GM12878 (cell line): ENCODE data around the gene SPOCD1. TPM values are rescaled to one million over a fixed set of nuclear protein-coding genes. Genes with fewer than 3 reads are reported as not detected.

ENCODE experiments used
- ATAC-seq: fragments of 200-7000 bp; cut with Tn5 transposase; 3 replicates; pipeline ENCODE4 v1.9.1; 2020; ENCODE audit warnings: mild to moderate bottlenecking, moderate library complexity
- BruUV-seq: library from RNA; stranded (reverse); fragments of 400-500 nt; replicated peaks from 2 replicates; lab custom pipeline; 2021; lab: Mats Ljungman, UMichigan
- CTCF ChIA-PET: fragments of 300-600 bp; sonication (Branson Sonifier 250); formaldehyde crosslinking; extraction: SDS; loops from one replicate; lab custom pipeline; 2021; ENCODE audit warnings: inconsistent platforms; lab: Yijun Ruan, JAX
- POLR2A ChIA-PET: fragments of 350-600 bp; formaldehyde crosslinking; extraction: SDS; loops from one replicate; lab custom pipeline; 2021; ENCODE audit warnings: inconsistent platforms; lab: Charles Lee
- RAD21 ChIA-PET: fragments of 300-600 bp; sonication (Branson Sonifier 250); formaldehyde crosslinking; loops from one replicate; lab custom pipeline; 2023; ENCODE audit warnings: antibody characterized with exemption; ENCODE audit not compliant: unreplicated experiment; lab: Charles Lee
- SMC1A ChIA-PET: fragments of 300-600 bp; sonication (Branson Sonifier 250); formaldehyde crosslinking; loops from one replicate; lab custom pipeline; 2023; ENCODE audit not compliant: unreplicated experiment, uncharacterized antibody; lab: Charles Lee
- DNase-seq: peaks from one replicate; pipeline ENCODE4 v3.0.0-alpha.2; 2011; ENCODE audit warnings: low read depth, low spot score
- FAIRE-seq: peaks from 3 replicates; lab custom pipeline; 2011; peaks lifted over from hg19 to GRCh38; lab: Jason Lieb, UNC
- H2AFZ ChIP-seq: 2 replicates; pipeline ENCODE4 v1.6.0; 2011; ENCODE audit warnings: low read depth, low read length, control low read depth; ENCODE audit not compliant: control insufficient read depth
- H3K27ac ChIP-seq: 2 replicates; pipeline ENCODE4 v1.5.1; 2011; ENCODE audit warnings: control low read depth; ENCODE audit not compliant: control insufficient read depth, insufficient read depth
- H3K27me3 ChIP-seq, 2 experiments: replicated peaks in 1 of 2; 2 replicates each; pipeline versions ENCODE4 v1.6.0 to v1.6.1; 2011; ENCODE audit warnings: low read length in 1 of 2; ENCODE audit not compliant: control insufficient read depth in 2 of 2, insufficient read depth in 2 of 2
- H3K36me3 ChIP-seq, 2 experiments: 2 replicates each; pipeline ENCODE4 v1.5.1; 2011; ENCODE audit warnings: low read length in 1 of 2; ENCODE audit not compliant: control insufficient read depth in 2 of 2, insufficient read depth in 2 of 2
- H3K4me1 ChIP-seq: 2 replicates; pipeline ENCODE4 v1.6.1; 2011; ENCODE audit warnings: mild to moderate bottlenecking, low read length, moderate library complexity, mixed read lengths; ENCODE audit not compliant: control insufficient read depth, insufficient read depth
- H3K4me2 ChIP-seq: 2 replicates; pipeline ENCODE4 v1.6.0; 2011; ENCODE audit warnings: control low read depth; ENCODE audit not compliant: control insufficient read depth, insufficient read depth
- H3K4me3 ChIP-seq: fragments of 200-600 bp; sonication (generic); 2 replicates; pipeline ENCODE4 v1.5.1; 2016
- H3K79me2 ChIP-seq: 2 replicates; pipeline ENCODE4 v1.6.0; 2011; ENCODE audit warnings: low read length; ENCODE audit not compliant: control insufficient read depth, insufficient read depth
- H3K9ac ChIP-seq: 2 replicates; pipeline ENCODE4 v1.8.0; 2011; ENCODE audit warnings: low read length, control low read depth, mixed read lengths; ENCODE audit not compliant: control insufficient read depth, insufficient read depth
- H3K9me3 ChIP-seq: replicated peaks from 3 replicates; pipeline ENCODE4 v1.5.1; 2011; ENCODE audit warnings: mild to moderate bottlenecking, low read length; ENCODE audit not compliant: control insufficient read depth, insufficient read depth
- H4K20me1 ChIP-seq: 2 replicates; pipeline ENCODE4 v1.6.0; 2011; ENCODE audit not compliant: control insufficient read depth, insufficient read depth
- EP300 ChIP-seq, 2 experiments: fragments of 150-350 bp in 1 of 2; IDR thresholded peaks; 2 replicates each; pipeline ENCODE4 v1.6.1; 2011 to 2012; ENCODE audit warnings: low read depth in 2 of 2, low read length in 2 of 2, borderline replicate concordance in 1 of 2, improper control_type of control experiment in 1 of 2, inconsistent platforms in 1 of 2; ENCODE audit not compliant: control insufficient read depth in 1 of 2
- FOXK2 ChIP-seq: fragments of 450-650 bp; IDR thresholded peaks from 2 replicates; pipeline ENCODE4 v1.6.1; 2017; ENCODE audit warnings: mild to moderate bottlenecking, moderate library complexity
- HDAC6 ChIP-seq: fragments of 200-600 bp; sonication (generic); IDR thresholded peaks from one replicate; pipeline ENCODE4 v1.8.0; 2017; ENCODE audit warnings: antibody characterized with exemption; ENCODE audit not compliant: unreplicated experiment
- MEF2A ChIP-seq: IDR thresholded peaks from 2 replicates; pipeline ENCODE4 v1.6.1; 2011; ENCODE audit warnings: low read depth, mild to moderate bottlenecking, low read length, moderate library complexity; ENCODE audit not compliant: insufficient read depth
- YBX1 ChIP-seq: fragments of 450-650 bp; IDR thresholded peaks from 2 replicates; pipeline ENCODE4 v1.6.1; 2016; ENCODE audit warnings: antibody characterized with exemption
- ZBED1 ChIP-seq: IDR thresholded peaks from 2 replicates; pipeline ENCODE4 v1.6.1; 2016; ENCODE audit warnings: borderline replicate concordance
- WGBS: methylation state at CpG from one replicate; pipeline ENCODE4 v1.1.6; 2016; ENCODE audit warnings: low lambda C conversion rate; ENCODE audit not compliant: insufficient replicate concordance, insufficient coverage; ENCODE audit errors: missing lambda C conversion rate; 5-methylcytosine and 5-hydroxymethylcytosine counted together
- in situ Hi-C: fragments of 300-500 bp; cut with MboI; formaldehyde crosslinking; loops from 9 replicates; pipeline ENCODE4 v1.14.3; 2018; ENCODE audit warnings: mixed read lengths
- intact Hi-C: fragments of 100-400 bp; cut with micrococcal nuclease; formaldehyde crosslinking; loops from one replicate; pipeline ENCODE4 v1.14.2; 2022; ENCODE audit not compliant: unreplicated experiment
- polyA plus RNA-seq, 11 experiments: library from polyadenylated mRNA; depleted of rRNA in 4 of 11; unstranded in 6 of 11; stranded (reverse) in 5 of 11; fragments of >200 nt; fragmentation: Nextera tagmentation in 4 of 11; fragmentation: Illumina TruSeq in 1 of 11; extraction: Ambion mirVana in 4 of 11; extraction: Trizol in 1 of 11; gene quantifications; 1 replicate in 1 of 11; 2 replicates in 10 of 11; pipeline versions ENCODE4 v1.2.1 to v1.2.3, GENCODE V29; 2011 to 2016; ENCODE audit warnings: inconsistent platforms in 2 of 11, missing spikeins in 2 of 11, low read depth in 1 of 11
- total RNA-seq, 4 experiments: library from RNA; depleted of rRNA in 3 of 4; stranded (reverse); fragments of >200 nt in 3 of 4; fragmentation: Illumina TruSeq in 1 of 4; extraction: Trizol in 1 of 4; gene quantifications; 2 replicates each; pipeline versions ENCODE4 v1.2.1 to v1.2.3, GENCODE V29; 2013 to 2021
- TF ChIP-seq, protein P1 (sequence below): fragments of 450-650 bp; IDR thresholded peaks from 2 replicates; pipeline ENCODE4 v1.6.1; 2017; ENCODE audit warnings: borderline replicate concordance

Gene SPOCD1
- total and polyA plus RNA-seq, 10 of the 15 experiments (the other 5 are each of a cell fraction or from before 2014, with no cell fraction given) = 0.02 to 0.65 (median 0.13) TPM; not detected in 4

DNA sequence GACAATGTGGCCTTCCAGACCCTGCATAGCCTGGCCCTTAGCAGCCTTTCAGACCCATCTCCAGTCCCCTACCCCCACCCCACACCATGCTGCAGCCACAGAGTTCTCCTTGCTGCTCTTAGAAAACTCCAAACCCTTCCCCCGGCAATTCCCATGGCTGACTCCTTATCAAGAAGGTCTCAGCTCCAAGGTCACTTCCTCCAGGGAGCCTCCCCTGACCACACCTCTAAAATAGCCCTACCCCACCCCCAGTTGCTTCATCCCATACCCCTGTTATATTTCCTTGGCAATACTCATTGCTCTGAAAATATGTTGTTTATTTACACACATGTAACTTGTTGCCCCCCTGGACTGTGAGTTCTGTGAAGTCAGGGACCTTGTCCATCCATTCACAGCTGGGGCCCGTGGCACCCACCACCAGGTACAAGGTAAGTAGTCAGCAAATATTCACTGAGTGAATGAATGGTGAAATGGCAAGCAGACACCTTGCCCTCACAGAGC is 47.4 kb downstream of the SPOCD1 start:
- ChIA-PET CTCF (interaction anchor here (0.6 to 1.7 kb wide), 4 partner anchors 23 to 534 kb away, joined by 3 to 6 read pairs (median 3); no protein-coding TSS in a partner anchor), SMC1A (interaction anchor here (1.0 kb wide), 2 partner anchors 11 to 19 kb away, joined by 3 read pairs; no protein-coding TSS in a partner anchor), RAD21 (interaction anchor here (1.2 kb wide), 1 partner anchor 196 kb away, joined by 3 read pairs; no protein-coding TSS in a partner anchor), POLR2A (interaction anchor here (0.6 kb wide), 1 partner anchor 341 kb away, joined by 3 read pairs; no protein-coding TSS in a partner anchor)
- Histone ChIP-seq H3K27me3 (peaks cover 22 to 25% of the 10 kb centered on the region in 2 experiments), H3K27ac (no peak overlapping the region), H2AFZ (no peak overlapping the region), H3K4me2 (no peak overlapping the region), H3K4me3 (no peak overlapping the region), H3K36me3 (no peaks in the 10 kb centered on the region), H3K9me3 (no peaks in the 10 kb centered on the region), H3K79me2 (no peaks in the 10 kb centered on the region), H3K4me1 (peaks cover 6% of the 10 kb centered on the region), H4K20me1 (no peaks in the 10 kb centered on the region; the same call in 1 of the 2 replicates), H3K9ac (no peak overlapping the region)
- FAIRE-seq (no peak), ATAC-seq (no peak), DNase-seq (no peak)
- in situ Hi-C loops = no loop called here
- no TSS peak for BruUV-seq
- intact Hi-C loops = no loop called here
- 4% methylated on average over 2 of the region's 2 CpGs for WGBS
- TF ChIP-seq HDAC6 = no peak
- no peak for TF ChIP-seq FOXK2
- no peak for TF ChIP-seq MEF2A
- TF ChIP-seq, protein P1, sequence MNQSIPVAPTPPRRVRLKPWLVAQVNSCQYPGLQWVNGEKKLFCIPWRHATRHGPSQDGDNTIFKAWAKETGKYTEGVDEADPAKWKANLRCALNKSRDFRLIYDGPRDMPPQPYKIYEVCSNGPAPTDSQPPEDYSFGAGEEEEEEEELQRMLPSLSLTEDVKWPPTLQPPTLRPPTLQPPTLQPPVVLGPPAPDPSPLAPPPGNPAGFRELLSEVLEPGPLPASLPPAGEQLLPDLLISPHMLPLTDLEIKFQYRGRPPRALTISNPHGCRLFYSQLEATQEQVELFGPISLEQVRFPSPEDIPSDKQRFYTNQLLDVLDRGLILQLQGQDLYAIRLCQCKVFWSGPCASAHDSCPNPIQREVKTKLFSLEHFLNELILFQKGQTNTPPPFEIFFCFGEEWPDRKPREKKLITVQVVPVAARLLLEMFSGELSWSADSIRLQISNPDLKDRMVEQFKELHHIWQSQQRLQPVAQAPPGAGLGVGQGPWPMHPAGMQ = no peak
- TF ChIP-seq EP300 (IDR thresholded peaks at IDR 0.05; ENCODE audit: borderline replicate concordance in 1 of 2, control insufficient read depth in 1 of 2, low read depth in 2 of 2, low read length in 2 of 2) = no peak
- no peak for TF ChIP-seq ZBED1
- TF ChIP-seq YBX1 = no peak
